Activated effector memory CD4-positive, alpha-beta T cell treated with anti-CD3 and anti-CD28 coated beads, Interleukin-2, amount 50 U/mL, for 16 hours (primary cell): Measurements from ENCODE around the gene KCNK15.

Source experiments
- DNase-seq: peaks from one replicate; pipeline ENCODE4 v3.0.0-alpha.2; 2020

The KCNK15 gene

GRCh38 chr20:44736170-44737021 lies 9.3 kb upstream of the KCNK15 start:
- DNase-seq = no peak

- DNase-seq = no peak
These were observed 8.5 kb upstream of the KCNK15 start for GRCh38 chr20:44737116-44737515.

GRCh38 chr20:44738813-44739477 lies 6.7 kb upstream of the KCNK15 start:
- DNase-seq = no peak

GRCh38 chr20:44739942-44740341 lies 5.7 kb upstream of the KCNK15 start:
- DNase-seq = no peak

- no peak for DNase-seq
These were observed 3.2 kb upstream of the KCNK15 start for GRCh38 chr20:44742304-44743079.

GRCh38 chr20:44743080-44743701 lies 2.5 kb upstream of the KCNK15 start:
- DNase-seq = no peak

- no peak for DNase-seq
These were observed 1.6 kb upstream of the KCNK15 start for GRCh38 chr20:44743916-44744655.

GRCh38 chr20:44745122-44745597 lies 505 bp upstream of the KCNK15 start:
- no peak for DNase-seq

- no peak for DNase-seq
These were observed 901 bp downstream of the KCNK15 start for GRCh38 chr20:44746367-44747165.

- DNase-seq = peak; percentile 82
These were observed 1.7 kb downstream of the KCNK15 start for GRCh38 chr20:44747166-44748004.

- DNase-seq = no peak
These were observed 2.3 kb downstream of the KCNK15 start for GRCh38 chr20:44748005-44748370.

GRCh38 chr20:44750081-44750805 lies 4.6 kb downstream of the KCNK15 start:
- no peak for DNase-seq

- DNase-seq = no peak
These were observed 6.7 kb downstream of the KCNK15 start for GRCh38 chr20:44752099-44752931.

GRCh38 chr20:44754554-44754953 lies 8.9 kb downstream of the KCNK15 start:
- no peak for DNase-seq

- DNase-seq = no peak
These were observed 10.5 kb downstream of the KCNK15 start for GRCh38 chr20:44756011-44756688.

- DNase-seq = no peak
These were observed 11.3 kb downstream of the KCNK15 start for GRCh38 chr20:44756956-44757355.

GRCh38 chr20:44758247-44759101 lies 12.8 kb downstream of the KCNK15 start:
- no peak for DNase-seq
